ENCODE measurements around the gene MYPOP. TPM values are rescaled to one million over a fixed set of nuclear protein-coding genes. Genes with fewer than 3 reads are reported as not detected.
"Not testable (repeated sequence)": the region's sequence is repeated elsewhere in the genome, so short reads cannot be mapped to it uniquely, and the experiment has no call there.

Gene MYPOP
- total RNA-seq, 1 donor from 2014 or later, result 10.3 TPM

- no peak for DNase-seq (ENCODE audit: low spot score)
Observed at GRCh38 chr19:45872095-45872919, 30.1 kb downstream of the MYPOP start.

GRCh38 chr19:45870798-45871197 is 31.6 kb downstream of the MYPOP start:
- intact Hi-C loops (cut with DNase I), result no loop called here
- DNase-seq (ENCODE audit: low spot score), result no peak

More at GRCh38 chr19:45872095-45872919, 30.1 kb downstream of the MYPOP start:
- intact Hi-C loops (cut with DNase I), result no loop called here

DNA sequence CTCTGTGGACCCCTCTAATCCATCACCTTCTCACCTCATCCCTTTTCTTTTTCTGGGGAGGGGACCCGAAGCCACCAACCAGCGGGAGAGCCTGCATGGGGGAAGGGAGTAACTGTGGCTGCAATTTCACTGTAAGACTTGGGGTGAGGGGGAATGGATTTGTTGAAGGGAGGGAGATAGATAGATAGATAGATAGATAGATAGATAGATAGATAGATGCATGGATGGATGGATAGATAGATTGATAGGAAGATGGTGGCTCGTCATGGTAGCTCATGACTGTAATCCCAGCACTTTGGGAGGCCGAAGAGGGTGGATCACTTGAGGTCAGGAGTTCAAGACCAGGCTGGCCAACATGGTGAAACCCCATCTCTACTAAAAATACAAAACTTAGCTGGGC is 35.2 kb downstream of the MYPOP start:
- intact Hi-C loops (cut with DNase I); DNase-seq (ENCODE audit: low spot score): not testable (repeated sequence)

- no peak for DNase-seq (ENCODE audit: low spot score)
- intact Hi-C loops (cut with DNase I), result no loop called here
Observed at GRCh38 chr19:45866400-45867176, 35.8 kb downstream of the MYPOP start.

GRCh38 chr19:45865269-45865948 is 37.0 kb downstream of the MYPOP start:
- DNase-seq (ENCODE audit: low spot score), result no peak
- intact Hi-C loops (cut with DNase I), result no loop called here

DNA sequence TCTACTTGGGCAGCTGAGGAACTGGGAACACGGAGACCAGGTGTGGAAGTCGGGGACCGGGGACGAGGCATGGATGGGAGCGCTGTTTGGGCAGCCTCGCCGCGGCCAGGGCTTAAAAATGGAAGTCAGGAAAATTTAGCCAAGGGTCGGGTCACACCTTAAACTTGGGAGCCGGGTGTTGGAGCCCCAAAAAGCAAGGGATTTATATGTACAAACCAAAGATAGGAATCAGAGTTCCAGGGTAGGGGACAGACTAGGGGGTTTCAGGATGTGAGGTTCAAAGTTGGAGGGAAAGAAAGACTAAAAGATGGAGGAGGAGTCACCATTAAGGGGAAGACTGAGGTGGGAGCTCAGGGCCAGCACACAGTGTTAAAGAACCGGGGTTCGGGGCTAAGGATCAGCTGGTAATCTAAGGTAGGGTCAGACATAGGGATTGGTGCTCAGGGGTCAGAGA is 37.8 kb downstream of the MYPOP start:
- no peak for DNase-seq (ENCODE audit: low spot score)
- intact Hi-C loops (cut with DNase I), result no loop called here

- no peak for DNase-seq (ENCODE audit: low spot score)
- intact Hi-C loops (cut with DNase I), result loop anchor here (1.0 kb wide), 1 partner anchor 22 kb away; the partner anchor contains the start of gene IRF2BP1
Observed at GRCh38 chr19:45863840-45864628, 38.4 kb downstream of the MYPOP start, which contains the start of gene FOXA3. FOXA3 (plus strand) TSS chr19:45864326; CDS start chr19:45864457, 131 bp downstream.

- DNase-seq (ENCODE audit: low spot score), result no peak
- intact Hi-C loops (cut with DNase I), result loop anchor here (1.0 kb wide), 1 partner anchor 23 kb away; the partner anchor contains the start of gene IRF2BP1
Observed at GRCh38 chr19:45863335-45863839, 39.0 kb downstream of the MYPOP start.

- peak; percentile 100 for DNase-seq (ENCODE audit: low spot score)
- intact Hi-C loops (cut with DNase I), result loop anchor here (1.0 kb wide), 1 partner anchor 24 kb away; the partner anchor contains the start of gene IRF2BP1
Observed at GRCh38 chr19:45862564-45863334, 39.7 kb downstream of the MYPOP start, which contains the start of gene SYMPK. SYMPK (minus strand) TSS chr19:45863147; CDS start chr19:45854495, 8,652 bp downstream.

- DNase-seq (ENCODE audit: low spot score), result no peak
- intact Hi-C loops (cut with DNase I), result no loop called here
Observed at GRCh38 chr19:45862271-45862563, 40.2 kb downstream of the MYPOP start.

- DNase-seq (ENCODE audit: low spot score), result no peak
- intact Hi-C loops (cut with DNase I), result no loop called here
Observed at GRCh38 chr19:45860359-45861259, 41.8 kb downstream of the MYPOP start.

DNA sequence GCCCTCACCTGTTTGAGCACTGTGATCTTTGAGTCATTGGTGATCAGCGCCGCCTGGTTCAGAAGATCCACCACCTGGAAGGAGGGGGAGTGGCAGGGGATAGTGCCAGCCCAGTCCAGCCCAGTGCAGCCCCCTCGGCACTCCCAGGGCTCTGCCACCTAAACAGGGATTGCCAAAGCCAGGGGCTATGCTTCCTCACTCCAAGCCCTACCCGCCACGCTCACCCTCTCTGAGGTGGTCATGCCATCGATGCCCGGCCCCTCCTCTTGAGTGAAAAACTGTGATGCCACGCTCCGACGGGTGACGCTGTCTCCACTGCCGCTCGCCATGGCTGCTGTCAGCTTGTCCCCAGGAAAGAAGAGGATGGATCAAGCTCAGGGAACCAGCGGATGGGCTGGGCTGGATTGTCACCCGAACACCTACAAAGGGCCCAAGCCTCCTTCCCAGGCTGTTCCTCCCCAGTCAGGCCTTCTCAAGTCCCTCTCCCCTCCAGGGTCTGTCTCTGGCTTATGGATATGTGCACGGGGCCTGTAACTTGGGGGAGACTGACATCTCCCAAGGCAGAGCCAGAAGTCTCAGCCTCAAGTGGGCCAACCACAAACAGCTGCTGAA is 48.1 kb downstream of the MYPOP start:
- no peak for DNase-seq (ENCODE audit: low spot score)
- intact Hi-C loops (cut with DNase I), result no loop called here

GRCh38 chr19:45852983-45853382 is 49.4 kb downstream of the MYPOP start:
- intact Hi-C loops (cut with DNase I), result no loop called here
- no peak for DNase-seq (ENCODE audit: low spot score)

- DNase-seq (ENCODE audit: low spot score), result no peak
- intact Hi-C loops (cut with DNase I), result no loop called here
Observed at GRCh38 chr19:45852145-45852750, 50.2 kb downstream of the MYPOP start.

- intact Hi-C loops (cut with DNase I), result no loop called here
- DNase-seq (ENCODE audit: low spot score), result no peak
Observed at GRCh38 chr19:45848922-45849321, 53.5 kb downstream of the MYPOP start.

GRCh38 chr19:45847663-45848062 is 54.8 kb downstream of the MYPOP start:
- intact Hi-C loops (cut with DNase I), result no loop called here
- no peak for DNase-seq (ENCODE audit: low spot score)

Data from cardiac septum (tissue), 1 donor.